ENCODE results near the gene CRMP1. TPM values are rescaled to one million over a fixed set of nuclear protein-coding genes. Genes with fewer than 3 reads are reported as not detected.
A peak's percentile ranks its signal among the peaks of the same experiment; 100 is the strongest.

Gene CRMP1
- total RNA-seq, 2 donors from 2014 or later, result not detected

GRCh38 chr4:5783486-5783885, 109.4 kb downstream of the CRMP1 start:
- H3K9me3 Mint-ChIP-seq, result peaks cover 4 to 5% of the 10 kb centered on the region in 2 donors
- H3K36me3 Mint-ChIP-seq, result peaks cover 0 to 5% of the 10 kb centered on the region in 2 donors
- H3K27ac Mint-ChIP-seq, result no peak overlapping the region
- ATAC-seq (no peak), DNase-seq (ENCODE audit: low spot score in 2 of 2) (no peak)

GRCh38 chr4:5782829-5783476, 109.9 kb downstream of the CRMP1 start:
- ATAC-seq, result no peak
- Mint-ChIP-seq H3K36me3 (peaks cover 0 to 5% of the 10 kb centered on the region in 2 donors), H3K9me3 (peaks cover 4 to 5% of the 10 kb centered on the region in 2 donors), H3K27ac (no peak overlapping the region)
- no peak for DNase-seq (ENCODE audit: low spot score in 2 of 2)

GRCh38 chr4:5781691-5782090, 111.2 kb downstream of the CRMP1 start:
- H3K27ac Mint-ChIP-seq, result no peak overlapping the region
- DNase-seq (ENCODE audit: low spot score in 2 of 2), result no peak
- peaks cover 5 to 6% of the 10 kb centered on the region in 2 donors for H3K9me3 Mint-ChIP-seq
- H3K36me3 Mint-ChIP-seq, result peaks cover 0 to 7% of the 10 kb centered on the region in 2 donors
- ATAC-seq, result no peak

- H3K27ac Mint-ChIP-seq, result no peak overlapping the region
- no peak for DNase-seq (ENCODE audit: low spot score in 2 of 2)
- no peak for ATAC-seq
- peaks cover 0 to 10% of the 10 kb centered on the region in 2 donors for H3K36me3 Mint-ChIP-seq
- peaks cover 9 to 11% of the 10 kb centered on the region in 2 donors for H3K9me3 Mint-ChIP-seq
Measured at GRCh38 chr4:5780831-5781480, 111.9 kb downstream of the CRMP1 start.

- peaks cover 13 to 20% of the 10 kb centered on the region in 2 donors for H3K9me3 Mint-ChIP-seq
- no peak for DNase-seq (ENCODE audit: low spot score in 2 of 2)
- ATAC-seq, result no peak
- no peak overlapping the region for H3K27ac Mint-ChIP-seq
- H3K36me3 Mint-ChIP-seq, result peaks cover 0 to 10% of the 10 kb centered on the region in 2 donors
Measured at GRCh38 chr4:5776510-5776909, 116.4 kb downstream of the CRMP1 start.

GRCh38 chr4:5774416-5775036, 118.4 kb downstream of the CRMP1 start:
- H3K27ac Mint-ChIP-seq, result no peak overlapping the region
- no peak for ATAC-seq
- no peak for DNase-seq (ENCODE audit: low spot score in 2 of 2)
- peaks cover 9 to 14% of the 10 kb centered on the region in 2 donors for H3K9me3 Mint-ChIP-seq
- H3K36me3 Mint-ChIP-seq, result peaks cover 0 to 5% of the 10 kb centered on the region in 2 donors

GRCh38 chr4:5773271-5773555, 119.7 kb downstream of the CRMP1 start:
- Mint-ChIP-seq H3K27ac (peak overlapping the region in 1 of 2 donors; percentile 21), H3K9me3 (peaks cover 9 to 18% of the 10 kb centered on the region in 2 donors), H3K36me3 (peaks cover 1 to 9% of the 10 kb centered on the region in 2 donors)
- no peak for DNase-seq (ENCODE audit: low spot score in 2 of 2)
- no peak for ATAC-seq

GRCh38 chr4:5772528-5773270, 120.2 kb downstream of the CRMP1 start:
- no peak overlapping the region for H3K27ac Mint-ChIP-seq
- ATAC-seq, result no peak
- DNase-seq (ENCODE audit: low spot score in 2 of 2), result no peak
- peaks cover 13 to 22% of the 10 kb centered on the region in 2 donors for H3K9me3 Mint-ChIP-seq
- H3K36me3 Mint-ChIP-seq, result peaks cover 6 to 9% of the 10 kb centered on the region in 2 donors

Other genes starting within 250 kb of the CRMP1 start
- under 1 TPM; 0.16 to 0.66 TPM for gene EVC2, start 184.5 kb downstream of the CRMP1 start, total RNA-seq
- 1 to 10 TPM in 1 of 2 donors, under 1 TPM in 1; 0.14 to 1.4 TPM for gene EVC, start 181.9 kb downstream of the CRMP1 start, total RNA-seq
- under 1 TPM in 1 of 2 donors, not detected in 1; 0.12 TPM for gene C4orf50, start 125.3 kb upstream of the CRMP1 start, total RNA-seq

Measured in activated naive CD4-positive, alpha-beta T cell treated with anti-CD3 and anti-CD28 coated beads, Interleukin-2, amount 50 U/mL, for 72 hours (primary cell).